IMR-90 (cell line): ENCODE data around the gene LIPE. TPM values are rescaled to one million over a fixed set of nuclear protein-coding genes. Genes with fewer than 3 reads are reported as not detected.

ENCODE experiments used
- CHD1 ChIP-seq: IDR thresholded peaks from 2 replicates; pipeline ENCODE4 v1.6.1; 2012; ENCODE audit warnings: low read depth, low read length, improper control_type of control experiment
- MAZ ChIP-seq: IDR thresholded peaks from 2 replicates; pipeline ENCODE4 v1.6.1; 2012; ENCODE audit warnings: low read depth, mild to moderate bottlenecking, low read length, improper control_type of control experiment, moderate library complexity, borderline replicate concordance
- polyA plus RNA-seq, 3 experiments: library from polyadenylated mRNA; depleted of rRNA; stranded (reverse); fragments of >200 nt; gene quantifications; 2 replicates each; pipeline ENCODE4 v1.2.3, GENCODE V29; 2012; ENCODE audit warnings: low replicate concordance in 1 of 3
- total RNA-seq: library from RNA; depleted of rRNA; stranded (reverse); fragments of >200 nt; gene quantifications from 2 replicates; pipeline ENCODE4 v1.2.3, GENCODE V29; 2012

LIPE gene
- total and polyA plus RNA-seq, 2 of the 4 experiments (the other 2 are of a cell fraction): 1.1 to 5.4 TPM

DNA sequence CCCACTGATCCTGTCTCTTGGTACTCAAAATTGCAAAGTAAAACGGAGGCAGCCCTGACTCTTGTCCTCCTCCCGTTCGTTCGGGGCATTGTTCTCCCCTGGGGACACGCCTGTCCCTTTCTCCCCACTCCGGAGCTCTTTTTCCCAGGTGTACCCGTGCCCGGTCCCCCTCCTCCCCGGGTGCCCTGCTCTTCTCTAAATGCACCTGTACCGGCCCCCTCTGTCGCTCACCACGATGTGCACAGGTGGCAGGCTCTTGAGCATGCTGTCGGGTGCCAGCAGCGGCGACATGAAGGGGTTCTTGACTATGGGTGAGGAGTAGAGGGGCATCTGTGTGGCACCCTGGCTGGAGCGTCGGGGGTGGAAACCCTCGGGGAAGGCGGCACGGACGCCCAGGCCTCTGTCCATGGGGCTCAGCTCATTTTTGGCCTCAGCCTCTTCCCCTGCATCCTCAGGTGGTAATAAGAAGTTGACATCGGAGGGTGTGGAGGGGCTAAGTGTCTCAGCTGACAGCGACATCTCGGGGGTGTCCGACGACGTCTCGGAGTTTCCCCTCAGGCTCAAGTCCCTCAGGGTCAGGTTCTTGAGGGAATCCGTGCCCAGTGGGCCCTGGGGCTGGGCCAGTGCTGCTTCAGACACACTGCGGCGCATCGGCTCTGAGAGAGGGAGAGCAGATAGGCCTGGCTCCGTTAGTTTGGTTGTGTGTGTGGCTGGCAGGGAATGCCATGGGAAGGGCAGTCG lies 24.6 kb downstream of the LIPE start (continued):
- no peak for TF ChIP-seq MAZ
- no peak for TF ChIP-seq CHD1
